GM19099 (cell line): Measurements from ENCODE around the gene GSK3A.

Experiments used
- POLR2A ChIP-seq: IDR thresholded peaks from 3 replicates; pipeline ENCODE4 v1.6.1; 2011; ENCODE audit warnings: low read depth; ENCODE audit not compliant: insufficient read length; ENCODE audit errors: extremely low read depth

GSK3A gene

DNA sequence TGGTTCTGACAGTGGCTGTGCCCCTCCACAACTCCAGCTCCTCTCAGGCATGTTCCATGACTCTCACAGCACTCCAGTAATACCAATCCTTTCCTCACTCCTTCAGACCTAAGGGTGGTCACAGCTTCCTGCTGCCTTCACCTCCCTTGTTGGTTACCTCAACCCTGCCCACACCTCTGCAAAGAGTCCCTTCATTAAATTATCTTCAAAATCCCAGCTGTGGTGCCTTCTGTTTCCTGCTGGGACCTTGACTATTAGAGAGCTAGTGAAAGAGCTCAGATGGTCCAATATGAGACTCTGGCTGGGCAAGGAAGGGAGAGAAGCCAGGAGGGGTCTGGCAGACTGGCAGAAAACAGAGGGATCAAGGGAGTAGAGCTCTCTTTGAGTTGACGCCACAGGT is 51.1 kb downstream of the GSK3A start:
- no peak for TF ChIP-seq POLR2A

DNA sequence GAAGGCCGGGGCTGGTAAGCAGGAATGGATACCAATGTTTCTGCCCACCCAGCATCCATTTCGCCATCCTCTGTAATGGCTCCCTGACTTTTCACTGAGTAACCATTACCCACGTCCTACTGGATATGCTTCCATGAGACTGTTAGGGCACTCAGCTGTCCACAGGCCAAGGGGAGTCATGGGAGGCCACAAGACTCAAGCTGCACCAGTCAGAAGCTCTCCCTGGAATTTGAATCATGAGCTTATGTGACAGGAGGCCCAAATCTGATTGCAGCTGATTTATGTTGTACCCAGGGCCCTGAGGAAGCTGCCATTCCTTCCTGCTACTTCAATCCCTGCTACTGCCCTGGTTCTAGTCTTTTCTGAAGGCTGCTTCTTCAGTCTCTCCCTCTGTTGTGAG is 53.3 kb downstream of the GSK3A start:
- no peak for TF ChIP-seq POLR2A

DNA sequence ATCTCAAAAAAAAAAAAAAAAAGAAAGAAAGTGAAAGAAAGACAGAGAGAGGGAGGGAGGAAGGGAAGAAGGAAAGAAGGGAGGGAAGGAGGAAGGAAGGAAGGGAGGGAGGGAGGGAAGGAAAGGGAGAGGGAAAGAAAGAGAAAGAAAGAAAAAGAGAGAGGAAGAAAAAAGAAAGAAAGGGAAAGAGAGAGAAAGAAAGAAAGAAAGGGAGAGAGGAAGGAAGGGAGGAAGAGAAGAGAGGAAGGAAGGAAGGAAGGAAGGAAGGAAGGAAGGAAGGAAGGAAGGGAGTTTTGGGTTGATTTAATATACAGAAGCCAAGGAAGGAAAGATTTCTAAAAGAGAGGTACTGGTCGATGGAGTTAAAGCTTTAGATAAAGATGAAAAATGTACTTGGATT is 53.7 kb downstream of the GSK3A start:
- no peak for TF ChIP-seq POLR2A

DNA sequence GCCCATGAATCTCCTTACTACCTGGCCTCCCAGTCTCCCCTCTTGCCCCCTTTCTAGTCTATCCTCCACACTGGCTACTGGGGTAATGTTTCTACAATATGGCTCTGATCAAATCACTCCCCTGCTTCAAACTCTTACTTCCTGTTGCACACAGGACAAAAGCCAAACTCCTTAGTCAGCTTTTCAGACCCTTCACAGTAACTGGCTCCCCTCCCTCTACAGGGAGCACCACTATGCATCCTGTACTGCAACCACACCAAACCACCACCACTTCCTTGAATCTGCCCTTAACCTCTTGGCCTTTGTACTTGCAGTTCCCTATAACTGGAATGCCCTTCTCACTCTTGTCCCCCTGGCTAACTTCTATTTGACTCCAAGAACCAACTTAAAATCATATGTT is 57.1 kb downstream of the GSK3A start:
- no peak for TF ChIP-seq POLR2A

DNA sequence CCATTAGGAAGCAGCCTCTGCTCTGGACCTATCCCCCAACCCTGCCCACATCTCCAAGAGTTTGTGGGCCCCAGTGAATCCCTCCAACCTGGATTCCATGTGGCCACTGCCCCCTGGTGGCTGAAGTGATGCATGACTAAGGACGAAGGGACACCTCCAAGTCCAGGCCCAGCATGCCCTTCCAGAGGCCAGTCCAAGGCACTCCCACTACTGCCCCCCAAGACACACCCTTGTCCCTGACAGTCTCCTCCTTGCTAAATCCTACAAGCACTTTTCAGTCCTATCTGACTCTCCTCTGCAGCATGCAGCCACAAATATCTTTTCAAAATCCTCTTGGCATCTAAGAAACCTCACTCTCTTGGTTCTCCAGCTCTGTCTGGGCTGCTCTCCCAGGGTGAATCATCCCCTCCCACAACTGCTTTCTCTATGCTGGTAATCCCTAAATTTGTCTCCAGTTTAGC is 58.0 kb downstream of the GSK3A start:
- TF ChIP-seq POLR2A: no peak
